Measurements from ENCODE around the gene DHRS12. TPM values are rescaled to one million over a fixed set of nuclear protein-coding genes. Genes with fewer than 3 reads are reported as not detected.

The DHRS12 gene
- total RNA-seq, 1 donor from 2014 or later: 5.3 TPM

DNA sequence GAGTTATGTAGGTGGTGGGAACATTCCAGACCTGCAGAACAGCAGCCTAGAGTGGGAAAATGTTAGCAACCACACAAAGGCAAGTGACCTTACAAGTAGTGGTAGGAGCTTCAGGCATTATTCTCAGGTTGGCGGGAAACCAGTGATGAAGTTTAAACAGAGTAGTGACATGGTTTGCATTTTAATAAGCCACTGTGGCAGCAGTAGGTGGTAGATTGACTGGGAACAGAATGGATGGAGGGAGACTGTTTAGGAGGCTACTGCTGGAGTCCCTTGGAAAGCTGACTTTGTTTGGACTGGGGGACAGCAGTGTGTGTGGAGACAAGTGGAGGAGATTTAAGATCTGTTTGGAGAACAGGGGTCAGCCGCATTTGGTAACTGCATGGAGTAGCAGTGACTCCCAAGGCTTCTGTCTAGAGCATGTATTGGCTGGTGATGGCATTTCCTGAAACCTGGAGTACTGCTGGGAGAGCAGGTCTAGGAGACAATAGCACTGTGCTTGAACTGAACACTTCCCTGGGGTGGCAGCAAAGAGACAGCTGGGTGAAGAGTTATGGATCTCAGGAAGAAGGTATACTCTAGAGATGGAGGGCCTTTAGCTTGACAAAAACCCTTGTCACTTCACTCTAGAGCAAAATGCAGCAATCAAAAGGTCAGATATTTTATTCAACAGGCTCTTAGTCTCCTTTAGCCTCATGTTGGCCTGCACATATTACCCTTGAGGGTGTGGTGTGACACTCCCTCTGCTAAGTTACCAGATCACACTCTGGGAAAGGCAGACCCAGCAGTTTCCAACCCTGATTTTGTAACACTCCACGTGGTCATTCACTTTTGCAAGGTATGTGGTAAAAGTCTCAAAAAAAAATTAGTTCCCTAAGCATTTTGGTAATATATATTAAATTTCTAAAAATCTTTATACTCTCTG is 70.3 kb downstream of the DHRS12 start:
- intact Hi-C loops (cut with micrococcal nuclease): no loop called here

- intact Hi-C loops (cut with micrococcal nuclease): no loop called here
Measured at GRCh38 chr13:51731759-51732158, 72.2 kb downstream of the DHRS12 start.

- intact Hi-C loops (cut with micrococcal nuclease): no loop called here
Measured at GRCh38 chr13:51730927-51731326, 73.0 kb downstream of the DHRS12 start.

GRCh38 chr13:51729866-51730553 is 74.0 kb downstream of the DHRS12 start:
- intact Hi-C loops (cut with micrococcal nuclease): no loop called here

DNA sequence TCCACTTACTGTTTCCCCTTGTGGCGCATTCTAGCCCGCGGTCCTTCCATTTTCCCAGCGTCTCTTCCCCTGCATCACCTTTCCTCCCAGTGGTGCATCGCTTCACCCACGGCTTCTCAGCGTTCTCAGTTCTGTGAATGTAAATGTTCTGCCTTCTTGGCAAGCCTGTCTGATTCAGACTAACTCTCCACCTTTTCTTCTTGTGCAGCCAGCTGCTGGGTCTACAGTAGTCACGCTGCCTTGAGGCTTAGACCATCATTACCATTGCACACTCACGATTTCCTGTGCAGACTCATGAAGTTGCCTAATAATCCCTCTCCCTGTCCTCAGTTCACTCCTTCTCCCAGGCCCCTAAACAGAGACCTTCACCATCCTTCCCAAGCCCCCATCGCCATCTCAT is 75.0 kb downstream of the DHRS12 start:
- intact Hi-C loops (cut with micrococcal nuclease): no loop called here

DNA sequence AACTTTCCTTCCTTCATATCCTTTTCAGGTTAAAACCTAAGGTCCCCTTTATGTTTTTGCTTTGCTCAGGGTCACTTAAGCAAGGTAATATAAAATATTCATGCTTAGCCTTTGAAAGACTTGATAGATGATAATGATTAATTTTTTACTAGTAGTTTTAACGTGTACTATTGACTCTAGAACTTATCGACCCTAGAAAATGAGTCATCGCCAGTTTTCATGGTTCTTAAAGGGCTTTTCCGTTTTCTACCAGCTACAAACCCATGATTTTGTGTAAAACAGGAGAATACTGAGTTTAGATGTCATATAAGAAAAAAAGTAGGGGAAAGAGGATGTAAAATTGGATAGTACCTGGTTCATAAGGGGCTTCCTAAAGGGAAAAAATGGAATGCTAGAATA is 75.7 kb downstream of the DHRS12 start:
- intact Hi-C loops (cut with micrococcal nuclease): no loop called here

GRCh38 chr13:51727634-51728274 is 76.2 kb downstream of the DHRS12 start:
- intact Hi-C loops (cut with micrococcal nuclease): no loop called here

DNA sequence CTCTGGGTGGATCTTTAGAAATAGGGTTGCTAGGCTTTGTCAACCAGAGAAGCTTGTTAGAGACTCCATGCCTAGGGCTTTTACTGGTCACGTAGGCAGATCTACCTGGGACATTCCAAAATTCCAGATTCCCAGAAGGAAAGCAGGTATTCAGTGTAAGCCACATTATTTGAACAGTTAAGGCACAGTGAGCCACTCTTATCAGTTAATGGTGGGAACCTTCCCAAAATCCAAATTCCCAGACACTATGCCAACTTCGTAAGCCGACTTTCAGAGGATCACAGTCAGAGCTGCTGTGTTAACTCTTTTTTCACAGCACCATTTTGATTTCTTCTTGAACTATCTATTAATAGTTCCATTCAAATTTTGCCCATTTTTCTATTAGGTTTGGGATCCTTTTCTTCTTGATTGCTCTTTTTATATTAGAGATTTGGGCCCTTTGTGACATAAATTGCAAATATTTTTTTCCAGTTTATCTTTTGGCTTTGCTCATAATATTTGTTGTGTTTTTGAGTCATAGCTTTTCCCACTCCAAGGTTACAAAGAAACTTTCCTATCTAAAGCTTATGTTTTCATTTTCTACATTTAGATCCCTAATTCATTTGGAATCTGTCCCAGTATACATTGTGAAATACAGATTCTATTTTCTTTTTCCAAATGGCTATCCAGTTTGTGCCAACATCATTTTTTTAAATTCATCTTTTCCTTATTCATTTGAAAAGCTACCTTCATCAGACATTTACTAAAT is 77.3 kb downstream of the DHRS12 start:
- intact Hi-C loops (cut with micrococcal nuclease): no loop called here

GRCh38 chr13:51724721-51725120 is 79.2 kb downstream of the DHRS12 start:
- intact Hi-C loops (cut with micrococcal nuclease): no loop called here

DNA sequence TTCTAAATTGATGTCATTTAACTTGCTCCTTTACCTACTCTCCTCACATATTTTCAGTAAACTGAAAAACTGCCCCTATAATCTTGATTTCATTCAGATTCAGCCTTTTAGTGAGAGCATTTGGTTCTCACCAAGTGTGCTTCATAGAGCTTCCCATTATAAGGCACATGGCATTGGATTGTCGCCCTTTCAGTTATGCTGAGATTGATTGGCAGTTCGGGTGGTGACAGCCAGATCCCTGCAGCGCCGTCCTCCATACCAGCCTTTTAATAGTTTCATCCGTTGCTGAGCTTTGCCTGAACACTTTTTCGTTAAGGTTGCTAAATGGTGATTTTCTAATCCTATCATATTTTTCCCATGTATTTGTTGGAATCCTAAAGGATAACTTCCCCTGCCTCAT is 80.4 kb downstream of the DHRS12 start:
- intact Hi-C loops (cut with micrococcal nuclease): no loop called here

GRCh38 chr13:51721496-51721895 is 82.5 kb downstream of the DHRS12 start:
- intact Hi-C loops (cut with micrococcal nuclease): no loop called here

DNA sequence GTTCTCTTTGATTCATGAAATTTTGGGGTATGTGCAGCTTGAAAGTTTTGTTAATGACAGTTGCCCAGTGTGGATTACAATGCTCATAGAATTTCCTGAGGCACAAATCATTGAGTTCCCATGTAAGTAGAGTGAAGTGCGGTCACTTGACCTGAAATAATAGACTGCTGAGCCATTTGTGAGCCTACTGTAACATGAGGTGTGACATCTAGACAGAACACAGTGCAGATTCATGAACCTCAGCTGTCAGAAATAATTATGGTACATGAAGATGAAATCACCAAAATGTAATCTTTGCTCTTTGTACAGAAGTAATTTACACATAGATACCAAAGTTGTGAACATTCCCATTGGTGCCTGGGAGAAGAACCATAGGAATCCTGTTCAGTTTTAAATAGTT is 84.6 kb downstream of the DHRS12 start:
- intact Hi-C loops (cut with micrococcal nuclease): no loop called here

Other genes starting within 250 kb of the DHRS12 start
- 14.6 and 15.6 TPM in 2 replicates for gene WDFY2, start 219.7 kb downstream of the DHRS12 start, total RNA-seq
- gene TMEM272, start 41.0 kb upstream of the DHRS12 start, total RNA-seq: 0.34 TPM in 1 of 2 replicates, not detected in the other
- gene CCDC70, start 57.8 kb upstream of the DHRS12 start, total RNA-seq: not detected in 2 replicates
- gene ATP7B, start 207.3 kb upstream of the DHRS12 start, total RNA-seq: 0.34 and 1.0 TPM in 2 replicates
- 31.4 and 31.9 TPM in 2 replicates for gene ALG11, start 208.2 kb upstream of the DHRS12 start, total RNA-seq
- gene UTP14C, start 220.5 kb upstream of the DHRS12 start, total RNA-seq: 14.0 and 14.4 TPM in 2 replicates

Measured in T-helper 1 cell treated with Interleukin-12 subunit alpha and Interleukin-12 subunit beta and Interleukin-4 antibody, amounts not matched to agents 30 ng/mL and 1 ng/mL, for 36 hours (primary cell).